Mammary epithelial cell (primary cell): ENCODE measurements around the gene ZNF536.

Experiments used
- EZH2 ChIP-seq: IDR thresholded peaks from 2 replicates; pipeline ENCODE4 v1.6.1; 2012; ENCODE audit warnings: low read length, inconsistent platforms, borderline replicate concordance
- TF ChIP-seq, protein P1 (sequence below), 2 donors: IDR thresholded peaks in 1 of 2; conservative IDR thresholded peaks in 1 of 2; 2 replicates each; pipeline ENCODE4 v1.5.1; 2011 to 2012; ENCODE audit warnings: inconsistent platforms in 2 of 2, low read length in 2 of 2, mild to moderate bottlenecking in 2 of 2, control low read depth in 1 of 2, low read depth in 1 of 2; ENCODE audit not compliant: insufficient read depth in 1 of 2; ENCODE audit errors: extremely low read depth in 1 of 2

DNA sequence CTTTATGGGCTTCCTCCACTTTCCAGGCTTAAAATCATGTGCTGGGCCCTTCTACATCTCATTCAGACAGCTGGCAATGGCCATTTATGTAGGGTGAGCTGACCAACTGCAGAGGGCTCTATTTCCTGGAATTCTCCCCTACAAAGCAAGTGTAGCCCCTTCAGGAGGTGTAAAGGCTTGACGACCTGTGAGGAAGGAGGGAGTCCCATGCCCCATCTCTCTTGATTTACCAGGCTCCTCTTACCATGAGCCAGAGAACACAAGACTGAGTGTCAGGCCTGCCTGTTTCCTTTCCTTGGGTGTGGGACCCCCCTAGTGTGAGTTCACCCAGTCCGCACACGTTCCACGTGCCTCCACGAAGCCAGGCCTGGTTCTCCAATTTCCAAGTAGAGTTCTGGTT, 16.6 kb downstream of the ZNF536 start:
- TF ChIP-seq EZH2: no peak
- TF ChIP-seq, protein P1, sequence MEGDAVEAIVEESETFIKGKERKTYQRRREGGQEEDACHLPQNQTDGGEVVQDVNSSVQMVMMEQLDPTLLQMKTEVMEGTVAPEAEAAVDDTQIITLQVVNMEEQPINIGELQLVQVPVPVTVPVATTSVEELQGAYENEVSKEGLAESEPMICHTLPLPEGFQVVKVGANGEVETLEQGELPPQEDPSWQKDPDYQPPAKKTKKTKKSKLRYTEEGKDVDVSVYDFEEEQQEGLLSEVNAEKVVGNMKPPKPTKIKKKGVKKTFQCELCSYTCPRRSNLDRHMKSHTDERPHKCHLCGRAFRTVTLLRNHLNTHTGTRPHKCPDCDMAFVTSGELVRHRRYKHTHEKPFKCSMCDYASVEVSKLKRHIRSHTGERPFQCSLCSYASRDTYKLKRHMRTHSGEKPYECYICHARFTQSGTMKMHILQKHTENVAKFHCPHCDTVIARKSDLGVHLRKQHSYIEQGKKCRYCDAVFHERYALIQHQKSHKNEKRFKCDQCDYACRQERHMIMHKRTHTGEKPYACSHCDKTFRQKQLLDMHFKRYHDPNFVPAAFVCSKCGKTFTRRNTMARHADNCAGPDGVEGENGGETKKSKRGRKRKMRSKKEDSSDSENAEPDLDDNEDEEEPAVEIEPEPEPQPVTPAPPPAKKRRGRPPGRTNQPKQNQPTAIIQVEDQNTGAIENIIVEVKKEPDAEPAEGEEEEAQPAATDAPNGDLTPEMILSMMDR (conservative IDR thresholded peaks at IDR 0.05 in 1 of 2, IDR thresholded peaks at IDR 0.05 in 1 of 2; ENCODE audit: extremely low read depth in 1 of 2, insufficient read depth in 1 of 2, low read depth in 1 of 2, low read length in 2 of 2): no peak
